B cell (primary cell): ENCODE data around the gene TPSAB1. TPM values are rescaled to one million over a fixed set of nuclear protein-coding genes. Genes with fewer than 3 reads are reported as not detected.

ENCODE experiments used
- ATAC-seq: fragments of 200-7000 bp; cut with Tn5 transposase; one replicate; pipeline ENCODE4 v1.10.0; 2021; ENCODE audit warnings: low read depth, mild to moderate bottlenecking, moderate number of reproducible peaks, moderate library complexity
- CTCF ChIA-PET: fragments of 350-600 bp; sonication (Branson Sonifier 250); formaldehyde crosslinking; loops from one replicate; lab custom pipeline; 2021; ENCODE audit warnings: antibody characterized with exemption, inconsistent platforms; lab: Charles Lee
- POLR2A ChIA-PET: fragments of 350-600 bp; sonication (Branson Sonifier 250); formaldehyde crosslinking; loops from one replicate; lab custom pipeline; 2021; ENCODE audit warnings: antibody characterized with exemption; lab: Charles Lee
- DNase-seq: peaks from one replicate; pipeline ENCODE4 v3.0.0; 2013
- H2AFZ ChIP-seq: 2 replicates; pipeline ENCODE4 v1.6.1; 2012; ENCODE audit warnings: mild to moderate bottlenecking, low read depth, low read length; ENCODE audit not compliant: insufficient read depth, poor library complexity, severe bottlenecking
- H3K27ac ChIP-seq, 2 donors: 1 replicate in 1 of 2; 2 replicates in 1 of 2; pipeline ENCODE4 v1.5.1; 2012 to 2013; ENCODE audit warnings: low read length in 2 of 2, mild to moderate bottlenecking in 2 of 2, moderate library complexity in 1 of 2
- H3K27me3 ChIP-seq, 4 experiments: fragments of 200-600 bp in 1 of 4; sonication (generic) in 1 of 4; replicated peaks in 1 of 4; 1 replicate in 2 of 4; 2 replicates in 2 of 4; pipeline versions ENCODE4 v1.6.1 to v1.7.0; 2013 to 2016; ENCODE audit warnings: low read length in 3 of 4, mild to moderate bottlenecking in 2 of 4, mixed read lengths in 1 of 4, moderate library complexity in 1 of 4; ENCODE audit not compliant: insufficient read depth in 4 of 4, control insufficient read depth in 3 of 4; ENCODE audit errors: control extremely low read depth in 1 of 4
- H3K36me3 ChIP-seq, 2 experiments: replicated peaks in 1 of 2; 1 replicate in 1 of 2; 2 replicates in 1 of 2; pipeline versions ENCODE4 v1.6.1 to v1.7.1; 2013; ENCODE audit warnings: low read length in 1 of 2; ENCODE audit not compliant: insufficient read depth in 2 of 2, control insufficient read depth in 1 of 2; ENCODE audit errors: control extremely low read depth in 1 of 2, extremely low read depth in 1 of 2
- H3K4me1 ChIP-seq, 2 donors: fragments of 200-600 bp in 1 of 2; sonication (generic) in 1 of 2; 1 replicate in 1 of 2; 2 replicates in 1 of 2; pipeline versions ENCODE4 v1.5.1 to v1.6.1; 2013 to 2017; ENCODE audit warnings: low read length in 2 of 2; ENCODE audit not compliant: control insufficient read depth in 2 of 2, insufficient read depth in 2 of 2
- H3K4me2 ChIP-seq: replicated peaks from 2 replicates; pipeline ENCODE3; 2012; ENCODE audit warnings: mild to moderate bottlenecking, low read depth, low read length; ENCODE audit not compliant: poor library complexity, severe bottlenecking
- H3K4me3 ChIP-seq, 5 experiments: fragments of 200-600 bp in 1 of 5; sonication (generic) in 1 of 5; 1 replicate in 3 of 5; 2 replicates in 2 of 5; pipeline versions ENCODE4 v1.5.1 to v1.7.0; 2011 to 2016; ENCODE audit warnings: low read length in 4 of 5, mild to moderate bottlenecking in 4 of 5, low read depth in 2 of 5, control low read depth in 1 of 5, moderate library complexity in 1 of 5; ENCODE audit not compliant: insufficient read depth in 1 of 5; ENCODE audit errors: control extremely low read depth in 1 of 5, extremely low read depth in 1 of 5
- H3K79me2 ChIP-seq: fragments of 200-600 bp; sonication (generic); one replicate; pipeline ENCODE4 v1.6.0; 2016; ENCODE audit warnings: low read length; ENCODE audit not compliant: control insufficient read depth, insufficient read depth
- H3K9ac ChIP-seq: fragments of 200-600 bp; sonication (generic); 2 replicates; pipeline ENCODE4 v1.6.1; 2017; ENCODE audit warnings: mild to moderate bottlenecking, low read length, moderate library complexity
- H3K9me3 ChIP-seq, 3 donors: one replicate each; pipeline versions ENCODE4 v1.6.1 to v1.7.1; 2013; ENCODE audit warnings: low read length in 2 of 3; ENCODE audit not compliant: control insufficient read depth in 2 of 3, insufficient read depth in 1 of 3; ENCODE audit errors: control extremely low read depth in 1 of 3
- H4K20me1 ChIP-seq: 2 replicates; pipeline ENCODE4 v1.6.0; 2012; ENCODE audit warnings: mild to moderate bottlenecking, low read length; ENCODE audit not compliant: insufficient read depth, control insufficient read depth, poor library complexity, severe bottlenecking
- H3K27ac Mint-ChIP-seq: one replicate; pipeline ENCODE4 v1.8.0; 2021; ENCODE audit warnings: mixed read lengths
- H3K27me3 Mint-ChIP-seq: one replicate; pipeline ENCODE4 v1.8.0; 2021; ENCODE audit warnings: mixed read lengths
- H3K4me1 Mint-ChIP-seq: one replicate; pipeline ENCODE4 v1.8.0; 2021; ENCODE audit warnings: mixed read lengths
- H3K4me3 Mint-ChIP-seq: one replicate; pipeline ENCODE4 v1.8.0; 2021; ENCODE audit warnings: mixed read lengths
- H3K9me3 Mint-ChIP-seq: one replicate; pipeline ENCODE4 v1.8.0; 2022; ENCODE audit warnings: mixed read lengths; ENCODE audit not compliant: insufficient read depth
- CTCF ChIP-seq: fragments of 200-600 bp; IDR thresholded peaks from one replicate; pipeline ENCODE4 v1.8.0; 2022; ENCODE audit warnings: antibody characterized with exemption, mild to moderate bottlenecking
- EZH2 ChIP-seq: IDR thresholded peaks from 2 replicates; pipeline ENCODE4 v1.6.1; 2012; ENCODE audit warnings: borderline replicate concordance, low read depth, mild to moderate bottlenecking, moderate library complexity, low read length; ENCODE audit not compliant: insufficient read depth, poor library complexity, severe bottlenecking
- WGBS: methylation state at CpG from one replicate; pipeline ENCODE4 v1.1.5; 2013; ENCODE audit warnings: missing lambda C conversion rate; ENCODE audit not compliant: insufficient coverage; 5-methylcytosine and 5-hydroxymethylcytosine counted together
- intact Hi-C: fragments of 100-400 bp; cut with micrococcal nuclease; formaldehyde crosslinking; loops from one replicate; pipeline ENCODE4 v1.10.0; 2022
- polyA plus RNA-seq: library from polyadenylated mRNA; depleted of rRNA; stranded (reverse); fragments of >200 nt; gene quantifications from 2 replicates; pipeline ENCODE4 v1.2.3, GENCODE V29; 2012
- total RNA-seq, 2 donors: library from RNA; stranded (reverse); fragments of 120-200 nt in 1 of 2; gene quantifications; 1 replicate in 1 of 2; 2 replicates in 1 of 2; pipeline versions ENCODE4 v1.2.3 to v1.2.4, GENCODE V29; 2013 to 2022

TPSAB1 gene
- total and polyA plus RNA-seq, 2 donors (not counting 1 experiment from before 2014, with no cell fraction given), result not detected

GRCh38 chr16:1286513-1287094 is 46.1 kb downstream of the TPSAB1 start:
- Histone ChIP-seq H3K79me2 (no peaks in the 10 kb centered on the region), H3K4me3 (no peak overlapping the region), H3K4me1 (peaks cover 12% of the 10 kb centered on the region in 2 donors), H3K4me2 (no peak overlapping the region), H4K20me1 (no peaks in the 10 kb centered on the region), H3K27ac (no peak overlapping the region), H3K9me3 (peaks cover 0 to 6% (median 0%) of the 10 kb centered on the region in 3 donors), H3K36me3 (no peaks in the 10 kb centered on the region), H2AFZ (no peak overlapping the region), H3K27me3 (peaks cover 0 to 31% (median 7%) of the 10 kb centered on the region in 4 experiments), H3K9ac (no peak overlapping the region)
- Mint-ChIP-seq H3K4me3 (no peak overlapping the region), H3K27me3 (peaks cover 16% of the 10 kb centered on the region), H3K4me1 (peaks cover 4% of the 10 kb centered on the region), H3K27ac (no peak overlapping the region), H3K9me3 (no peaks in the 10 kb centered on the region)
- no peak for TF ChIP-seq EZH2
- no peak for TF ChIP-seq CTCF
- ChIA-PET POLR2A (interaction anchor here (0.7 kb wide), 1 partner anchor 195 kb away, joined by 3 read pairs; no protein-coding TSS in a partner anchor), CTCF (no interaction called here)
- intact Hi-C loops, result no loop called here
- no peak for ATAC-seq
- no peak for DNase-seq
- 86% methylated on average over 25 of the region's 25 CpGs for WGBS

GRCh38 chr16:1287982-1288670 is 47.6 kb downstream of the TPSAB1 start:
- H3K4me1 Mint-ChIP-seq, result peaks cover 4% of the 10 kb centered on the region

More at GRCh38 chr16:1287982-1288670, 47.6 kb downstream of the TPSAB1 start:
- H3K27ac Mint-ChIP-seq, result no peak overlapping the region
- ATAC-seq, result no peak
- Histone ChIP-seq H4K20me1 (no peaks in the 10 kb centered on the region), H3K27me3 (peaks cover 0 to 31% (median 8%) of the 10 kb centered on the region in 4 experiments), H3K36me3 (no peaks in the 10 kb centered on the region), H3K4me2 (no peak overlapping the region), H3K4me3 (no peak overlapping the region), H2AFZ (no peak overlapping the region), H3K27ac (no peak overlapping the region), H3K9me3 (peaks cover 0 to 6% (median 0%) of the 10 kb centered on the region in 3 donors), H3K4me1 (peaks cover 12% of the 10 kb centered on the region in 2 donors), H3K9ac (no peak overlapping the region), H3K79me2 (no peaks in the 10 kb centered on the region)
- no peak overlapping the region for H3K4me3 Mint-ChIP-seq
- DNase-seq, result no peak
- CTCF ChIA-PET, result no interaction called here
- H3K27me3 Mint-ChIP-seq, result peaks cover 20% of the 10 kb centered on the region
- intact Hi-C loops, result no loop called here
- no peak for TF ChIP-seq CTCF
- no peak for TF ChIP-seq EZH2
- WGBS, result 76% methylated on average over 34 of the region's 40 CpGs
- POLR2A ChIA-PET, result no interaction called here
- no peaks in the 10 kb centered on the region for H3K9me3 Mint-ChIP-seq
